ENCODE results near the gene PYGL. TPM values are rescaled to one million over a fixed set of nuclear protein-coding genes. Genes with fewer than 3 reads are reported as not detected.

Gene PYGL
- total RNA-seq, 1 donor from 2014 or later = 63.0 TPM

DNA sequence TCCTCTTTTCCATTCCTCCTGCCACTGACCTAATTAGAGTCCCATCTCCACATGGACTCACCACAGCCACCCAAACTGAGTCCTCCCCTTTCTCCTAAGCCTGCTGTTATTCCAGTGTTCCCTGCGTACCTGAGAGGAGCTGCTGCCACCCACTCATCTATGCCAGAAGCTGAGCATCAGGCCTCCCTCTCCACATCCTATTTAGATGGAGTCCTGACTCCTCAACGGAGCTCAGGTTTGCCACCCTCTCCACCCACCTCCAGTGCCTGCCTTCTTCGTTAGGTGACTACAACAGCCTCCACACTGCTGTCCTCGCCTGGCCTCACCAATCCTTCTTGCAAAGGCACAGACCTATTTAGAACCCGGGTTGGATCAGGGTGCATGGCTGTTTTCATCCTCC is 87.6 kb downstream of the PYGL start:
- Mint-ChIP-seq H3K36me3 (no peaks in the 10 kb centered on the region), H3K9me3 (no peaks in the 10 kb centered on the region), H3K27me3 (ENCODE audit: insufficient read depth, low read depth) (peaks cover 5% of the 10 kb centered on the region), H3K4me1 (peaks cover 25% of the 10 kb centered on the region), H3K27ac (no peak overlapping the region), H3K4me3 (no peak overlapping the region)
- Histone ChIP-seq H3K4me1 (peaks cover 11% of the 10 kb centered on the region), H4K20me1 (ENCODE audit: low read depth) (no peaks in the 10 kb centered on the region), H3K4me2 (no peak overlapping the region), H2AFZ (replicated peaks) (no peak overlapping the region), H3K4me3 (no peak overlapping the region), H3K27me3 (no peaks in the 10 kb centered on the region), H3K27ac (no peak overlapping the region), H3K79me2 (ENCODE audit: low read depth) (no peaks in the 10 kb centered on the region), H3K36me3 (no peaks in the 10 kb centered on the region), H3K9ac (no peak overlapping the region), H3K9me3 (ENCODE audit: low read depth) (no peaks in the 10 kb centered on the region), H3F3A (ENCODE audit: low read depth) (no peaks in the 10 kb centered on the region)
- no peak for DNase-seq (ENCODE audit: low spot score)
- TF ChIP-seq EZH2 (IDR thresholded peaks at IDR 0.05) (no peak), EZH2phosphoT487 (IDR thresholded peaks at IDR 0.05) (no peak)
- TF ChIP-seq, protein P1, sequence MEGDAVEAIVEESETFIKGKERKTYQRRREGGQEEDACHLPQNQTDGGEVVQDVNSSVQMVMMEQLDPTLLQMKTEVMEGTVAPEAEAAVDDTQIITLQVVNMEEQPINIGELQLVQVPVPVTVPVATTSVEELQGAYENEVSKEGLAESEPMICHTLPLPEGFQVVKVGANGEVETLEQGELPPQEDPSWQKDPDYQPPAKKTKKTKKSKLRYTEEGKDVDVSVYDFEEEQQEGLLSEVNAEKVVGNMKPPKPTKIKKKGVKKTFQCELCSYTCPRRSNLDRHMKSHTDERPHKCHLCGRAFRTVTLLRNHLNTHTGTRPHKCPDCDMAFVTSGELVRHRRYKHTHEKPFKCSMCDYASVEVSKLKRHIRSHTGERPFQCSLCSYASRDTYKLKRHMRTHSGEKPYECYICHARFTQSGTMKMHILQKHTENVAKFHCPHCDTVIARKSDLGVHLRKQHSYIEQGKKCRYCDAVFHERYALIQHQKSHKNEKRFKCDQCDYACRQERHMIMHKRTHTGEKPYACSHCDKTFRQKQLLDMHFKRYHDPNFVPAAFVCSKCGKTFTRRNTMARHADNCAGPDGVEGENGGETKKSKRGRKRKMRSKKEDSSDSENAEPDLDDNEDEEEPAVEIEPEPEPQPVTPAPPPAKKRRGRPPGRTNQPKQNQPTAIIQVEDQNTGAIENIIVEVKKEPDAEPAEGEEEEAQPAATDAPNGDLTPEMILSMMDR (IDR thresholded peaks at IDR 0.05) = no peak

DNA sequence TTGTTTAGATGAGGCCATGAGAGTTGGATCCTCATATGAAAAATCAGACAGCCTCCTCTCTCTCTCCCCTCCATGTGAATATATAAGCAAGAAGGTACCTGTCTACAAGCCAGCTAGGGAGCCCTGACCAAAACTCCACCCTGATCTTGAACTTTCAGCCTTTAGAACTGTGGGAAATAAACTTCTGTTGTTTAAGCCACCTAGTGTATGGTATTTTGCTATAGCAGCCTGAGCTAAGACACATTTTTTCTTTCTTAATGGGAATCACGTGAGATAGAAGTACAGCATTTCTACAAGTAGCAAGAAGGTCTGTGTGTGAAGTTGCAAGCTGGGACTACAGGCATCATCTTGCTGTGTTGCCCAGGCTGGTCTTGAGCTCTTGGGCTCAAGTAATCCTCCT is 88.7 kb downstream of the PYGL start:
- Mint-ChIP-seq H3K36me3 (no peaks in the 10 kb centered on the region), H3K4me3 (no peak overlapping the region), H3K4me1 (peaks cover 16% of the 10 kb centered on the region), H3K27ac (peak overlapping the region; percentile 12), H3K27me3 (ENCODE audit: insufficient read depth, low read depth) (peaks cover 5% of the 10 kb centered on the region), H3K9me3 (no peaks in the 10 kb centered on the region)
- Histone ChIP-seq H3K4me2 (no peak overlapping the region), H4K20me1 (ENCODE audit: low read depth) (no peaks in the 10 kb centered on the region), H3K27ac (no peak overlapping the region), H3K36me3 (no peaks in the 10 kb centered on the region), H3K4me1 (peaks cover 11% of the 10 kb centered on the region), H3K79me2 (ENCODE audit: low read depth) (no peaks in the 10 kb centered on the region), H3K9ac (no peak overlapping the region), H3K4me3 (no peak overlapping the region), H3K9me3 (ENCODE audit: low read depth) (no peaks in the 10 kb centered on the region), H2AFZ (replicated peaks) (no peak overlapping the region), H3F3A (ENCODE audit: low read depth) (no peaks in the 10 kb centered on the region), H3K27me3 (no peaks in the 10 kb centered on the region)
- DNase-seq (ENCODE audit: low spot score) = no peak
- TF ChIP-seq EZH2 (IDR thresholded peaks at IDR 0.05) (no peak), EZH2phosphoT487 (IDR thresholded peaks at IDR 0.05) (no peak)
- TF ChIP-seq, protein P1 (IDR thresholded peaks at IDR 0.05) = no peak

Other genes starting within 250 kb of the PYGL start
- 34.7 and 49.0 TPM in 2 replicates for gene NIN, start 113.3 kb downstream of the PYGL start, total RNA-seq (ENCODE audit: low replicate concordance)
- gene ABHD12B, start 72.4 kb downstream of the PYGL start, total RNA-seq (ENCODE audit: low replicate concordance) = not detected in 2 replicates
- gene TRIM9, start 150.6 kb upstream of the PYGL start, total RNA-seq (ENCODE audit: low replicate concordance) = 1.3 and 2.3 TPM in 2 replicates

All from neural progenitor cell (in vitro differentiated cells).